NCI-H524 treated with DMSO at 0.1 percent for 48 hours (cell line): ENCODE results near the gene TTLL7.

Source experiments
- DNase-seq: peaks from one replicate; lab custom pipeline; 2025; lab: John Stamatoyannopoulos, UW

Gene TTLL7

GRCh38 chr1:83819436-83819835 is 179.5 kb downstream of the TTLL7 start:
- DNase-seq, result no peak

DNA sequence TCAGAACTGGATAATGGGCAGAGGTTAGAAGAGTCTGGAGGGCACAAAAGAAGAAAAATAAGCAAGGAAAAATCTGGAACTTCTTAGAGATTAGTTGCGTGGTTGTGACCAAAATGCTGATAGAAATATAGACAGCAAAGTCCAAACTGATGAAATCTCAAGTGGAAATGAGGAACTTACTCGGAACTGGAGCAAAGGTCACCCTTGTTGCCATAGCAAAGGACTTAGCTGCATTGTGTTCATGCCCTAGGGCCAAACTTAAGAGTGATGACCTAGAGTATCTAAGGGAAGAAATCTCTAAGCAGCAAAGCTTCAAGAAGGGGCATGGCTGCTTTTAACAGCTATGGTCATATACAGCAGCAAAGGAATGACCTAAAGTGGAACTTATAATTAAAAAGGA is 180.0 kb downstream of the TTLL7 start:
- DNase-seq, result no peak

DNA sequence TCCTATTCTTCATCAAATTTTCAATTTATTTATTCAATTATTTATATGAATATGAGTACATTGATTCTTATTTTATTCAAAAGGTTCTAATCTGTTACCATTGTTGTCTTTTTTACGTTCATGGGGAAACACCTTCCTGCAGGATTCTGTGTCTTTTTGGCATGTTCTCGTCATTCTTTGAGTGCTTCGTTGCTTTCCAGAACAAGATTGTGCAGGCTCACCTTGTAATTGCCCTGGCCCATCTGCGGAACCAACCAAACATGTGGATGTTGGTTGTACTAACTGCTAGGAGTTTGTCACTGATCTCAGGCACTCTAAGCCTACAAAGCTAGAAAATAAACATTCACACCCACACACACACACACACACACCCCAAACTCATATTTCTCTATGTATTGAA is 182.1 kb downstream of the TTLL7 start:
- no peak for DNase-seq

- DNase-seq, result no peak
Measured at GRCh38 chr1:83815330-83815729, 183.6 kb downstream of the TTLL7 start.
